Measurements from ENCODE around the gene MMP7. TPM values are rescaled to one million over a fixed set of nuclear protein-coding genes. Genes with fewer than 3 reads are reported as not detected.

MMP7 gene
- total RNA-seq, 1 donor, result 0.31 TPM

DNA sequence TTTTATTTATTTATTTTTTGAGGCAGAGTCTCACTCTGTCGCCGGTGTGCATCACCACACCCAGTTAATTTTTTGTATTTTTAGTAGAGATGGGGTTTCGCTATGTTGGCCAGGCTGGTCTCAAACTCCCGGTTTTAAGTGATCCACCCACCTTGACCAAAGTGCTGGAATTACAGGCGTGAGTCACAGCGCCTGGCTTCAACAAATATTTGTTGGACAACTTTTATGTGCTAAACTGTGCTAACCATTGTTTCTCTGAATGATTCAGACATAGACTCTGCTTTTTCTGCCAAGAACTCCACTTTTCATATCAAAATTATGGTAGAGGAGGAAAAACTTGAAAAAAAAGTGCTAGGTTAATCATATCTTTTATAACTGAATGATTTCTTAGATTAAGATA is 36.3 kb downstream of the MMP7 start:
- Histone ChIP-seq H3K27me3 (ENCODE audit: insufficient read depth, low read length) (no peaks in the 10 kb centered on the region), H3K4me1 (ENCODE audit: insufficient read depth, low read length) (no peaks in the 10 kb centered on the region), H3K9me3 (ENCODE audit: low read depth, low read length) (no peaks in the 10 kb centered on the region), H3K4me3 (ENCODE audit: low read length) (no peak overlapping the region)

GRCh38 chr11:102493524-102493923 is 37.0 kb downstream of the MMP7 start:
- Histone ChIP-seq H3K9me3 (ENCODE audit: low read depth, low read length) (no peaks in the 10 kb centered on the region), H3K27me3 (ENCODE audit: insufficient read depth, low read length) (no peaks in the 10 kb centered on the region), H3K4me3 (ENCODE audit: low read length) (no peak overlapping the region), H3K4me1 (ENCODE audit: insufficient read depth, low read length) (no peaks in the 10 kb centered on the region)

- Histone ChIP-seq H3K27me3 (ENCODE audit: insufficient read depth, low read length) (no peaks in the 10 kb centered on the region), H3K9me3 (ENCODE audit: low read depth, low read length) (no peaks in the 10 kb centered on the region), H3K4me3 (ENCODE audit: low read length) (no peak overlapping the region), H3K4me1 (ENCODE audit: insufficient read depth, low read length) (no peaks in the 10 kb centered on the region)
Measured at GRCh38 chr11:102491969-102492368, 38.6 kb downstream of the MMP7 start.

- H3K4me3 ChIP-seq (ENCODE audit: low read length), result no peak overlapping the region
- no peaks in the 10 kb centered on the region for H3K27me3 ChIP-seq (ENCODE audit: insufficient read depth, low read length)
- no peaks in the 10 kb centered on the region for H3K4me1 ChIP-seq (ENCODE audit: insufficient read depth, low read length)
- no peaks in the 10 kb centered on the region for H3K9me3 ChIP-seq (ENCODE audit: low read depth, low read length)
Measured at GRCh38 chr11:102489186-102490145, 41.1 kb downstream of the MMP7 start.

DNA sequence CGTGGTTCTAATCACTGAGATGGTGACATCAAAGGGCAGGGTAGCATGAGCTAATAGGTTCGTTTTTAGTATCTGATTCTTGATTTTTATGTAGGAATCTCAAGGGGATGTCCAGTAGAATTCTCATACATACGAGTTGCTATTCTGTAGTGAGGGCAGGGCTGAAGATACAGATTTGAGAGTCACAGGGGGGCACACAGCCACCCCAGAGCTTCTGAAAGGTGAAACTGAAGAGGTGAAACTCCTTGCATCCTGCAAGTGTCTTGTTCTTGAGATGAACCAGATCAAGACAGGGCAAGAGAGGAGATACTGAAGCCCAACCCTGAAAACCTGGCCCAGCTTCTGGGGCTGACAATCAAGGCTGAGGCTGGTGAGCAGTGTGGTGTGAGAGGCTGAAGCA is 42.3 kb downstream of the MMP7 start:
- H3K4me1 ChIP-seq (ENCODE audit: insufficient read depth, low read length), result no peaks in the 10 kb centered on the region
- H3K4me3 ChIP-seq (ENCODE audit: low read length), result no peak overlapping the region
- H3K27me3 ChIP-seq (ENCODE audit: insufficient read depth, low read length), result no peaks in the 10 kb centered on the region
- no peaks in the 10 kb centered on the region for H3K9me3 ChIP-seq (ENCODE audit: low read depth, low read length)

DNA sequence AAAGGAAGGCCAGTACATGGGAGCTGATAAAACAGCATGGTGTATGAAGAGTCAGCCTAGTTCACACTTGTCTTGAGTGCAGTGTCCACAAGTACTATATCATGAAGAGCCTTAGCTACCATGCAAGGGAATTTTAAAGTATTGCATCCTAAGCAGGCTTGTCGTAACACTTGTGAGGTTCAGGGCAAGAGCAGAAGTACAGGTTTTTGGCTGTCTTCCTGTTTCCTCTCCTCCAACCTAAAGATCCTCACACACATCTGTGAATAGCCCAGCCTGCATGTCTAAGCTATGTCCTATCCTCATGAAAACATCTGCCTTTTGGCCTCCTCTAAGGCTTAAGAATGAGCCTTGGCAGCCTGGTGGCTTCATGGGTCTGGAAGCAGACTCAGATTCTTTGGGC is 43.3 kb downstream of the MMP7 start:
- no peaks in the 10 kb centered on the region for H3K27me3 ChIP-seq (ENCODE audit: insufficient read depth, low read length)

GRCh38 chr11:102486584-102486983 is 44.0 kb downstream of the MMP7 start:
- H3K9me3 ChIP-seq (ENCODE audit: low read depth, low read length), result no peaks in the 10 kb centered on the region
- H3K27me3 ChIP-seq (ENCODE audit: insufficient read depth, low read length), result no peaks in the 10 kb centered on the region
- H3K4me1 ChIP-seq (ENCODE audit: insufficient read depth, low read length), result no peaks in the 10 kb centered on the region
- H3K4me3 ChIP-seq (ENCODE audit: low read length), result no peak overlapping the region

More for the DNA sequence above, 43.3 kb downstream of the MMP7 start:
- Histone ChIP-seq H3K4me1 (ENCODE audit: insufficient read depth, low read length) (no peaks in the 10 kb centered on the region), H3K4me3 (ENCODE audit: low read length) (no peak overlapping the region), H3K9me3 (ENCODE audit: low read depth, low read length) (no peaks in the 10 kb centered on the region)

GRCh38 chr11:102485095-102485722 is 45.3 kb downstream of the MMP7 start:
- H3K27me3 ChIP-seq (ENCODE audit: insufficient read depth, low read length), result no peaks in the 10 kb centered on the region
- no peaks in the 10 kb centered on the region for H3K4me1 ChIP-seq (ENCODE audit: insufficient read depth, low read length)
- H3K4me3 ChIP-seq (ENCODE audit: low read length), result no peak overlapping the region
- H3K9me3 ChIP-seq (ENCODE audit: low read depth, low read length), result no peaks in the 10 kb centered on the region

DNA sequence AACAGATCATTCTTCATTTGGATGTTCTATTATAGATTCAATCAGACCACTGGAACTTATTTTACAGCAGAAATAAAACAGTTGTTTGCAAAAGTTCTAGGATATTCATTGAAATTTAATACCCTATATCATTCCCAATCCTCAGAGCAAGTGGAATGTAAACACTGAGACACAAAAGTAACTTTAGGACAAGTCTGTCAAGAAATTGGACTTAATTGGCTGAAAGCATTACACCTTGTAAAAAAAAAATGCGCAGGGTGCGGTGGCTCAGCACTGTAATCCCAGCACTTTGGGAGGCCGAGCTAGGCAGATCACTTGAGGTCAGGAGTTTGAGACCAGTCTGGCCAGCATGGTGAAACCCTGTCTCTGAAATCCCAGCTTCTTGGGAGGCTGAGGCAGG is 48.1 kb downstream of the MMP7 start:
- Histone ChIP-seq H3K9me3 (ENCODE audit: low read depth, low read length) (no peaks in the 10 kb centered on the region), H3K4me3 (ENCODE audit: low read length) (no peak overlapping the region), H3K4me1 (ENCODE audit: insufficient read depth, low read length) (no peaks in the 10 kb centered on the region), H3K27me3 (ENCODE audit: insufficient read depth, low read length) (no peaks in the 10 kb centered on the region)

GRCh38 chr11:102479733-102480132 is 50.8 kb downstream of the MMP7 start:
- Histone ChIP-seq H3K9me3 (ENCODE audit: low read depth, low read length) (no peaks in the 10 kb centered on the region), H3K4me1 (ENCODE audit: insufficient read depth, low read length) (peaks cover 9% of the 10 kb centered on the region), H3K27me3 (ENCODE audit: insufficient read depth, low read length) (no peaks in the 10 kb centered on the region), H3K4me3 (ENCODE audit: low read length) (no peak overlapping the region)

- peaks cover 11% of the 10 kb centered on the region for H3K4me1 ChIP-seq (ENCODE audit: insufficient read depth, low read length)
- H3K4me3 ChIP-seq (ENCODE audit: low read length), result no peak overlapping the region
- H3K9me3 ChIP-seq (ENCODE audit: low read depth, low read length), result no peaks in the 10 kb centered on the region
- no peaks in the 10 kb centered on the region for H3K27me3 ChIP-seq (ENCODE audit: insufficient read depth, low read length)
Measured at GRCh38 chr11:102478673-102479299, 51.8 kb downstream of the MMP7 start.

- H3K4me1 ChIP-seq (ENCODE audit: insufficient read depth, low read length), result peaks cover 14% of the 10 kb centered on the region
- H3K9me3 ChIP-seq (ENCODE audit: low read depth, low read length), result no peaks in the 10 kb centered on the region
- no peaks in the 10 kb centered on the region for H3K27me3 ChIP-seq (ENCODE audit: insufficient read depth, low read length)
- no peak overlapping the region for H3K4me3 ChIP-seq (ENCODE audit: low read length)
Measured at GRCh38 chr11:102476812-102477211, 53.7 kb downstream of the MMP7 start.

GRCh38 chr11:102476069-102476468 is 54.5 kb downstream of the MMP7 start:
- no peaks in the 10 kb centered on the region for H3K27me3 ChIP-seq (ENCODE audit: insufficient read depth, low read length)
- H3K4me3 ChIP-seq (ENCODE audit: low read length), result no peak overlapping the region
- no peaks in the 10 kb centered on the region for H3K9me3 ChIP-seq (ENCODE audit: low read depth, low read length)
- peaks cover 15% of the 10 kb centered on the region for H3K4me1 ChIP-seq (ENCODE audit: insufficient read depth, low read length)

DNA sequence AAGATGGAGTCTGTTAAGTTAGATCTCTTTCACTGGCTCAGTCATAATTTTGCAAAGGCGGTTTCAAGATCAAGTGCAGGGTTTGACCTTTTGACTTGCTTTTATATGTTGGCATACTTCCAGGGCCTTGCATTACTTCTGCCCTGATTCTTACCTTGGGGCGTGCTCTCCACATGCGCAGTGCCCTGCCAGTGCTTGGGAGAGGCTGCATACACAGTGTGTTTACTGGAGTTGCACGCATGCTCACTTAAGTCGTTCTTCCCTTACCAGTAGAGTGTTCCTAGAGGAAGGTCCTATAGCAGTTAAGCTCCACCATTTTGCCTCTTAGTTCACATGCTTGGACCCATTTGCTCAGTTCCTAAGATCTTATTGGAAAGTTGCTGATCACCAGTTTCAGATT is 57.0 kb downstream of the MMP7 start:
- Histone ChIP-seq H3K9me3 (ENCODE audit: low read depth, low read length) (no peaks in the 10 kb centered on the region), H3K4me3 (ENCODE audit: low read length) (no peak overlapping the region), H3K4me1 (ENCODE audit: insufficient read depth, low read length) (peaks cover 30% of the 10 kb centered on the region), H3K27me3 (ENCODE audit: insufficient read depth, low read length) (no peaks in the 10 kb centered on the region)

DNA sequence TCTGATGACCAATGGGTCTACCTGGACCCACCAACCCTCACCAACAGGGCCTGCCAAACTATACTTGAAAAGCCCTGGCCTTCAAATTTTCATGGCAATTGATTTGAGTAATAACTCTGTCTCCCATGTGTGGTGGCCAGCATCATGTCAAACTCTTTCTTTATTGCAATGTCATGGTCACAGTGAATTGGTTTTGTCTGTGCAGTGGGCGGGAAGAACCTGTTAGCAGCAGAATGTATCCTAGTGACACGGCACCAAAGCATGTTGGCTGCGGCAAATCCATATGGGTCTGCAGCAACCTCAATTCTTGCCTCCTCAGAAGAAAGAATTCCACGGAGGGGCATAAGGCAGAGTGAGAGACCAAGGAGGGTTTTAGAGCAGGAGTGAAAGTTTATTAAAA is 58.4 kb downstream of the MMP7 start:
- Histone ChIP-seq H3K27me3 (ENCODE audit: insufficient read depth, low read length) (no peaks in the 10 kb centered on the region), H3K4me3 (ENCODE audit: low read length) (no peak overlapping the region), H3K4me1 (ENCODE audit: insufficient read depth, low read length) (peaks cover 33% of the 10 kb centered on the region), H3K9me3 (ENCODE audit: low read depth, low read length) (no peaks in the 10 kb centered on the region)
